Measurements from ENCODE around the gene FZD4. TPM values are rescaled to one million over a fixed set of nuclear protein-coding genes. Genes with fewer than 3 reads are reported as not detected.

The FZD4 gene
- total and polyA plus RNA-seq, 7 experiments from 2014 or later, result not detected

GRCh38 chr11:86954269-86955110 is 705 bp downstream of the FZD4 start:
- Histone ChIP-seq H3K36me3 (ENCODE audit: control insufficient read depth in 2 of 3, insufficient read depth in 3 of 3, low read length in 3 of 3) (no peaks in the 10 kb centered on the region), H3K27ac (ENCODE audit: low read depth, low read length) (no peak overlapping the region), H3K9me3 (ENCODE audit: control insufficient read depth in 2 of 3, low read length in 3 of 3) (no peaks in the 10 kb centered on the region), H3K4me1 (ENCODE audit: control insufficient read depth in 2 of 2, insufficient read depth in 2 of 2, low read length in 2 of 2) (peaks cover 0 to 3% of the 10 kb centered on the region in 2 donors), H3K27me3 (ENCODE audit: control insufficient read depth in 2 of 2, insufficient read depth in 2 of 2, low read length in 2 of 2) (peaks cover 0 to 6% of the 10 kb centered on the region in 2 donors), H3K4me3 (ENCODE audit: low read length) (no peak overlapping the region)
- POLR2A ChIA-PET, result no interaction called here
- DNase-seq (no peak), ATAC-seq (no peak)
- Mint-ChIP-seq H3K27ac (no peak overlapping the region), H3K4me3 (peak overlapping the region; percentile 45 to 89 (median 76)), H3K4me1 (peaks cover 11 to 22% (median 15%) of the 10 kb centered on the region in 7 donors), H3K27me3 (peaks cover 43 to 81% (median 53%) of the 10 kb centered on the region in 5 donors), H3K9me3 (no peaks in the 10 kb centered on the region), H3K36me3 (no peaks in the 10 kb centered on the region)
- CTCF ChIA-PET, result interaction anchor here (0.6 kb wide), 1 partner anchor 47 kb away, joined by 3 read pairs; no protein-coding TSS in a partner anchor
- intact Hi-C loops (cut with micrococcal nuclease), result no loop called here

GRCh38 chr11:86952221-86952875 is 2.8 kb downstream of the FZD4 start:
- Histone ChIP-seq H3K4me3 (ENCODE audit: low read length) (no peak overlapping the region), H3K27ac (ENCODE audit: low read depth, low read length) (no peak overlapping the region), H3K9me3 (ENCODE audit: control insufficient read depth in 2 of 3, low read length in 3 of 3) (no peaks in the 10 kb centered on the region), H3K4me1 (ENCODE audit: control insufficient read depth in 2 of 2, insufficient read depth in 2 of 2, low read length in 2 of 2) (peaks cover 0 to 3% of the 10 kb centered on the region in 2 donors), H3K27me3 (ENCODE audit: control insufficient read depth in 2 of 2, insufficient read depth in 2 of 2, low read length in 2 of 2) (peaks cover 0 to 6% of the 10 kb centered on the region in 2 donors), H3K36me3 (ENCODE audit: control insufficient read depth in 2 of 3, insufficient read depth in 3 of 3, low read length in 3 of 3) (no peaks in the 10 kb centered on the region)
- ChIA-PET CTCF (no interaction called here), POLR2A (no interaction called here)
- H3K4me3 Mint-ChIP-seq, result peak overlapping the region in 1 of 10 donors; percentile 2
- no peaks in the 10 kb centered on the region for H3K36me3 Mint-ChIP-seq
- no peak for DNase-seq
- peaks cover 42 to 64% (median 46%) of the 10 kb centered on the region in 5 donors for H3K27me3 Mint-ChIP-seq
- H3K27ac Mint-ChIP-seq, result no peak overlapping the region
- H3K9me3 Mint-ChIP-seq, result no peaks in the 10 kb centered on the region
- intact Hi-C loops (cut with micrococcal nuclease), result no loop called here
- H3K4me1 Mint-ChIP-seq, result peaks cover 11 to 22% (median 15%) of the 10 kb centered on the region in 7 donors
- no peak for ATAC-seq

GRCh38 chr11:86951706-86952105 is 3.5 kb downstream of the FZD4 start:
- Histone ChIP-seq H3K4me3 (ENCODE audit: low read length) (no peak overlapping the region), H3K27me3 (ENCODE audit: control insufficient read depth in 2 of 2, insufficient read depth in 2 of 2, low read length in 2 of 2) (peaks cover 0 to under 1% of the 10 kb centered on the region in 2 donors), H3K27ac (ENCODE audit: low read depth, low read length) (no peak overlapping the region), H3K36me3 (ENCODE audit: control insufficient read depth in 2 of 3, insufficient read depth in 3 of 3, low read length in 3 of 3) (no peaks in the 10 kb centered on the region), H3K4me1 (ENCODE audit: control insufficient read depth in 2 of 2, insufficient read depth in 2 of 2, low read length in 2 of 2) (peaks cover 0 to 3% of the 10 kb centered on the region in 2 donors), H3K9me3 (ENCODE audit: control insufficient read depth in 2 of 3, low read length in 3 of 3) (no peaks in the 10 kb centered on the region)
- ChIA-PET CTCF (no interaction called here), POLR2A (no interaction called here)
- ATAC-seq, result no peak
- no peak overlapping the region for H3K27ac Mint-ChIP-seq
- peaks cover 37 to 58% (median 43%) of the 10 kb centered on the region in 5 donors for H3K27me3 Mint-ChIP-seq
- H3K4me1 Mint-ChIP-seq, result peaks cover 11 to 19% (median 13%) of the 10 kb centered on the region in 7 donors
- H3K4me3 Mint-ChIP-seq, result no peak overlapping the region
- no peaks in the 10 kb centered on the region for H3K9me3 Mint-ChIP-seq
- no peak for DNase-seq
- H3K36me3 Mint-ChIP-seq, result no peaks in the 10 kb centered on the region
- intact Hi-C loops (cut with micrococcal nuclease), result no loop called here

GRCh38 chr11:86950661-86950995 is 4.6 kb downstream of the FZD4 start:
- Mint-ChIP-seq H3K4me3 (no peak overlapping the region), H3K27ac (no peak overlapping the region), H3K36me3 (no peaks in the 10 kb centered on the region), H3K9me3 (no peaks in the 10 kb centered on the region), H3K27me3 (peaks cover 26 to 55% (median 33%) of the 10 kb centered on the region in 5 donors), H3K4me1 (peaks cover 3 to 10% (median 7%) of the 10 kb centered on the region in 7 donors)
- no peaks in the 10 kb centered on the region for H3K27me3 ChIP-seq (ENCODE audit: control insufficient read depth in 2 of 2, insufficient read depth in 2 of 2, low read length in 2 of 2)
- no peaks in the 10 kb centered on the region for H3K9me3 ChIP-seq (ENCODE audit: control insufficient read depth in 2 of 3, low read length in 3 of 3)
- no peaks in the 10 kb centered on the region for H3K4me1 ChIP-seq (ENCODE audit: control insufficient read depth in 2 of 2, insufficient read depth in 2 of 2, low read length in 2 of 2)
- no peak for ATAC-seq
- no peak overlapping the region for H3K4me3 ChIP-seq (ENCODE audit: low read length)
- POLR2A ChIA-PET, result no interaction called here
- CTCF ChIA-PET, result no interaction called here
- no peak overlapping the region for H3K27ac ChIP-seq (ENCODE audit: low read depth, low read length)
- intact Hi-C loops (cut with micrococcal nuclease), result no loop called here
- H3K36me3 ChIP-seq (ENCODE audit: control insufficient read depth in 2 of 3, insufficient read depth in 3 of 3, low read length in 3 of 3), result no peaks in the 10 kb centered on the region
- DNase-seq, result no peak

- ChIA-PET POLR2A (no interaction called here), CTCF (interaction anchor here (1.0 kb wide), 1 partner anchor 33 kb away, joined by 3 read pairs; no protein-coding TSS in a partner anchor)
- Histone ChIP-seq H3K27ac (ENCODE audit: low read depth, low read length) (no peak overlapping the region), H3K4me3 (ENCODE audit: low read length) (no peak overlapping the region), H3K27me3 (ENCODE audit: control insufficient read depth in 2 of 2, insufficient read depth in 2 of 2, low read length in 2 of 2) (no peaks in the 10 kb centered on the region), H3K4me1 (ENCODE audit: control insufficient read depth in 2 of 2, insufficient read depth in 2 of 2, low read length in 2 of 2) (no peaks in the 10 kb centered on the region), H3K36me3 (ENCODE audit: control insufficient read depth in 2 of 3, insufficient read depth in 3 of 3, low read length in 3 of 3) (no peaks in the 10 kb centered on the region), H3K9me3 (ENCODE audit: control insufficient read depth in 2 of 3, low read length in 3 of 3) (no peaks in the 10 kb centered on the region)
- Mint-ChIP-seq H3K9me3 (no peaks in the 10 kb centered on the region), H3K27me3 (peaks cover 23 to 53% (median 30%) of the 10 kb centered on the region in 5 donors), H3K36me3 (no peaks in the 10 kb centered on the region), H3K4me3 (no peak overlapping the region), H3K4me1 (peaks cover 0 to 8% (median 7%) of the 10 kb centered on the region in 7 donors), H3K27ac (no peak overlapping the region)
- ATAC-seq, result no peak
- no peak for DNase-seq
- intact Hi-C loops (cut with micrococcal nuclease), result no loop called here
Observed at GRCh38 chr11:86949995-86950660, 5.1 kb downstream of the FZD4 start.

GRCh38 chr11:86948733-86949132 is 6.5 kb downstream of the FZD4 start:
- DNase-seq, result no peak
- H3K27ac ChIP-seq (ENCODE audit: low read depth, low read length), result no peak overlapping the region
- Mint-ChIP-seq H3K4me1 (no peaks in the 10 kb centered on the region), H3K27me3 (peaks cover 13 to 43% (median 24%) of the 10 kb centered on the region in 5 donors), H3K36me3 (no peaks in the 10 kb centered on the region), H3K9me3 (peaks cover 0 to 1% (median 0%) of the 10 kb centered on the region in 11 donors), H3K4me3 (no peak overlapping the region), H3K27ac (no peak overlapping the region)
- intact Hi-C loops (cut with micrococcal nuclease), result no loop called here
- H3K27me3 ChIP-seq (ENCODE audit: control insufficient read depth in 2 of 2, insufficient read depth in 2 of 2, low read length in 2 of 2), result no peaks in the 10 kb centered on the region
- H3K9me3 ChIP-seq (ENCODE audit: control insufficient read depth in 2 of 3, low read length in 3 of 3), result no peaks in the 10 kb centered on the region
- CTCF ChIA-PET, result no interaction called here
- no peak for ATAC-seq
- H3K4me1 ChIP-seq (ENCODE audit: control insufficient read depth in 2 of 2, insufficient read depth in 2 of 2, low read length in 2 of 2), result no peaks in the 10 kb centered on the region
- POLR2A ChIA-PET, result no interaction called here
- no peaks in the 10 kb centered on the region for H3K36me3 ChIP-seq (ENCODE audit: control insufficient read depth in 2 of 3, insufficient read depth in 3 of 3, low read length in 3 of 3)
- H3K4me3 ChIP-seq (ENCODE audit: low read length), result no peak overlapping the region

All from naive thymus-derived CD4-positive, alpha-beta T cell (primary cell).